ENCODE results near the gene DFFB.
"Not testable (repeated sequence)": the region's sequence is repeated elsewhere in the genome, so short reads cannot be mapped to it uniquely, and the experiment has no call there.

DFFB gene

GRCh38 chr1:3911981-3912808, 54.9 kb downstream of the DFFB start:
- no peak for DNase-seq

- DNase-seq = no peak
Measured at GRCh38 chr1:3912809-3913685, 55.8 kb downstream of the DFFB start.

GRCh38 chr1:3914331-3914851, 57.1 kb downstream of the DFFB start:
- DNase-seq = no peak

GRCh38 chr1:3914911-3915310, 57.6 kb downstream of the DFFB start:
- DNase-seq = no peak

- no peak for DNase-seq
Measured at GRCh38 chr1:3915551-3916121, 58.4 kb downstream of the DFFB start.

GRCh38 chr1:3917761-3918160, 60.5 kb downstream of the DFFB start:
- no peak for DNase-seq

- DNase-seq = not testable (repeated sequence)
Measured at GRCh38 chr1:3918359-3918758, 61.1 kb downstream of the DFFB start.

GRCh38 chr1:3918966-3919611, 61.8 kb downstream of the DFFB start:
- DNase-seq = no peak

DNA sequence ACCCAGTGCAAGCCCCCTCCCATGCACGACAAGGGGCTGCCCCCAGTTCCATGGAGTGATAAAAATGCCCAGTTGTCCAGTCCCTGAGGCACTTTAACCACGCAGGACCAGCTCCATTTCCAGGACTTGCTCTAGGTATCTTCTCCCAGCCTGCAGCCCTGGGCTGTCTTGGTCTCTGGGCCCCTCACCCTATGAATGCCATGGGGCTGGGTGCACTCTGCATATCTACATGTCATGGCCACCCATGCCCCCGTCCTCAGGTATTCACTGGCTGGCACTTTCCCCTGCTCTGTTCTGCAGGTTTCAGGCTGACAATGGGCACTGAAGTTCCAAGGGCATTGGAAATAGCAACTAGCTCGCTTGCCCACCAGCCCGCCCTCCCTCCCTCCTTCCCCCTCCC, 62.4 kb downstream of the DFFB start:
- DNase-seq = no peak

DNA sequence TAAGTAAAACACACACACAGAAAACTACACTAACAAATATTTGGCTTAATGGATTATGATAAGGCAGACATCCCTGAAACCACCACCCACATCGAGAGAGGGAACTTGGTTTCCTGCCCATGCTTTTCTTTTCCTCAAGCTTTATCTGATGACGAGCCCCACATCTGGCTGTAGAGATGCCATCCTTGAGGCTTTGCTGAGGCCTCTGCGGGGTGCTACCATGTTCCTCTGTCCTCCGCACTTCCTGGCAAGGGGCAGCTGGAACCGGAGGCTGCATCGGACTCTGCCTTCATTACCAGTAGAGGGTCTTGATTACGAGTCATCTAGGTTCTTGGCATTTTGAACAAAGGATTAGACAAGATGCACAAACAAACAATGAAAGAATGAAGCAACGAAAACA, 64.5 kb downstream of the DFFB start:
- DNase-seq = no peak

GRCh38 chr1:3922201-3922725, 65.0 kb downstream of the DFFB start:
- no peak for DNase-seq

GRCh38 chr1:3922851-3923250, 65.6 kb downstream of the DFFB start:
- no peak for DNase-seq

GRCh38 chr1:3923378-3924185, 66.3 kb downstream of the DFFB start:
- DNase-seq = no peak

- no peak for DNase-seq
Measured at GRCh38 chr1:3924186-3924824, 67.0 kb downstream of the DFFB start.

DNA sequence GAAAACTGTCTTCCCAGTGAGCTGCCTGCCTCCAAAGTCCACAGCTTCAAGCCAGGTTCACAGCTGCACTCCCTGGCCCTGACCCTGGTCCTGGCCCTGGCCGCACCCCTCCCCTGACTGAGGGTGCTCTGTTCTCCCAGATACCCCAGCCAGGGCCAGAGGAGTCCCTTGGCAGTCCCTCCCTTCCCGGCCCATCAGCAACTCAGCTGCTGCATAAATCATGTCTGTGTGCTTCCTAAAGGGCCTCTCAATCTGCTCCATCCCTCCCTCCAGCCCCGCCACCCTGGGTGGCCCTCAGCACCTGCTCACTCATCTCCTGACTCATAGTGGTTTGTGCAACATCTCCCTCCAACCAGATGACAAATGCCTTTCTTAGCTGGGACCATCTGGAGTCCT, 67.5 kb downstream of the DFFB start:
- DNase-seq = no peak

GRCh38 chr1:3925256-3925655, 68.0 kb downstream of the DFFB start:
- DNase-seq = no peak

GRCh38 chr1:3925762-3926161, 68.5 kb downstream of the DFFB start:
- DNase-seq = no peak

DNA sequence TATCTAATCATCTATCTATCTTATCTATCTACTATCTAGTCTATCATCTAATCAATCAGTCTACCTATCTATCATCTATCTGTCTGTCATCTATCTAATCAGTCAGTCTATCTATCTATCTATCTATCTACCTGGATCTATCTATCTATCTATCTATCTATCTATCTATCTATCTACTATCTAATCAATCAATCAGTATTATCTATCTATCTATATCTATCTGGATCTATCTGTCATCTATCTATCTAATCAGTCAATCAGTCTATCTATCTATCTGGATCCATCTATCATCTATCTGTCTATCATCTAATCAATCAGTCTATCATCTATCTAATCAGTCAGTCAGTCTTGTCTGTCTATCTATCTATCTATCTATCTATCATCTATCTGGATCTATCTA, 69.7 kb downstream of the DFFB start:
- no peak for DNase-seq

DNA sequence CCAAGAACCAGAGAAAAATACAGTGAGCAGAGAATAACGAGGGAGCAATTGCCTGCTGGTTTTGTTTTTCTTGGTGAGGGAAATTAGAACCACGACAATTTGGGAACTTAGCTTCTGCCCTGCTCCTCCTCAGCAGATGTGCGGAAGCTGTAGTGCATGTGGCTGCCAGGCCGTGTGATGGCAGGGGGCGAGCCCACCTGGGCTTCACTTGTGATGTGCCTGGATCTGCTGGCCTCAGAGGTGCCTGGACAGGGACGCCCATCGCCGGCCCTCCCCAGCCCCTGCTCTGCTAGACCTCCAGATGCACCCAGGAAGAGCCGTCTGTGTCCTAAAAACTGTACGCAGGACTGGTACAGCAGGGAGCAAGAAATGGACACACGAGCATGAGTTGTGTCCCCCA, 71.3 kb downstream of the DFFB start:
- no peak for DNase-seq

DNA sequence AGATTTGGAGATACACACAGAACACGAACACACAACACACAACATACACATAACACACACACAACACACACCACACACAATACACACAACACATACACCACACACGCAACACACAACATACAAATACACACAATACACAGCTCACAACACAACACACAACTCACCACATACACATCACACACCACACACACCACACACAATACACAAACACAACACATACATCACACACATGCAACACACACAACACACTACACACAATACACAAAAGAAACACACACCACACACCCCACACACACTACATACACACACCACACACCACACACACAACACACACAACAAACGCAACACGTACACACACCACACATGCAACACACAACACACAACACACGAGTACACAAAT, 71.8 kb downstream of the DFFB start:
- DNase-seq = no peak

DNA sequence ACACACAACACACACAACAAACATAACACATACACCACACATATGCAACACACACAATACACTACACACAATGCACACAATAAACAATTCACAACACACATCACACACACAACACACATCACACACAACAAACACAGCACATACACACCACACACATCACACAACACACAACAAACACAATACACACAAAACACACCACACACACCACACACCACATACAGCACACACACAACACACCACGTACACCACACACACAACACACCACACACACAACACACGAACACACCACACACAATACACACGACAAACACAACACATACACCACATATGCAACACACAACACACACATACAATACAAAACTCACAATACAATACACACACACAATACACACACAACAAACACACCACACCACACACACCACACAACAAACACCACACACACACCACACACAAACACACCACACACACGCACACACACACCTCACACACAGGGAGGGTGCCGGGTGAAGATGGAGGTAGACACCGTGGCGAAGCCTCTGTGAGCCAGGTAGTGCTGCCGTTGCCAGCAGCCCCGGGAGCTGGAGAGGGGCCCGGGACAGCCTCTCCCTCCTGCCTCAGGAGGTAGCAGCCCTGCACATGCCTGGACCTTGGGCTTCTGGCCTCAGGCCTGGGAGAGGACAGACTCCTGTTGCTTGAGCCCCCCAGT, 73.2 kb downstream of the DFFB start:
- no peak for DNase-seq
